Ovary (tissue), 3 donors: ENCODE data around the gene KDM1A.

ENCODE experiments used
- EP300 ChIP-seq: sonication (generic); formaldehyde crosslinking; IDR thresholded peaks from one replicate; pipeline ENCODE4 v1.6.1; 2017; ENCODE audit warnings: antibody characterized with exemption
- POLR2A ChIP-seq: fragments of 450-650 bp; IDR thresholded peaks from one replicate; pipeline ENCODE4 v1.6.1; 2017; ENCODE audit warnings: antibody characterized with exemption, mild to moderate bottlenecking, moderate library complexity
- TF ChIP-seq, protein P1 (sequence below), 3 donors: fragments of 450-650 bp in 2 of 3; fragments of 200-600 bp in 1 of 3; IDR thresholded peaks; one replicate each; pipeline versions ENCODE4 v1.5.1 to v1.8.0; 2016 to 2022; ENCODE audit warnings: antibody characterized with exemption in 3 of 3, mild to moderate bottlenecking in 1 of 3
- donor health status: DM: no; HTN: no; CAD: no.

DNA sequence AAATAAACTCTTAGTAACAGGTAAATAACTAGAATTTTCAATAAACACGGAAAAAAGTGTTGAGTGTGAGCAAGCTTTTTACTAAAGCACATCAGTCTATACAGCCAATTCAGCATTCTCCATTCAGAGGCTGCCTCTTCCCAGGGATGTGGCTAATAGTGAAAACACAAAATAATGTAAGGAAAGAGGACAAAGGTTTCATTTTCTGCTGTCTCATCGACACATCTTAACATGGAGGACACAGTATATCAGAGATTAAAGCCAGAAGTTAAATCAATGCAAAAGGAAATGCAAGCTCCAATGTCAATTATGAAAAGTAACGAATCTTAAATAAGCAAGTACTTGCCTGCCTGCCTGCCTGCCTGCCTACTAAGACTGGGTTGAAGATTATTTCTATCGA is 106.2 kb downstream of the KDM1A start:
- TF ChIP-seq, protein P1, sequence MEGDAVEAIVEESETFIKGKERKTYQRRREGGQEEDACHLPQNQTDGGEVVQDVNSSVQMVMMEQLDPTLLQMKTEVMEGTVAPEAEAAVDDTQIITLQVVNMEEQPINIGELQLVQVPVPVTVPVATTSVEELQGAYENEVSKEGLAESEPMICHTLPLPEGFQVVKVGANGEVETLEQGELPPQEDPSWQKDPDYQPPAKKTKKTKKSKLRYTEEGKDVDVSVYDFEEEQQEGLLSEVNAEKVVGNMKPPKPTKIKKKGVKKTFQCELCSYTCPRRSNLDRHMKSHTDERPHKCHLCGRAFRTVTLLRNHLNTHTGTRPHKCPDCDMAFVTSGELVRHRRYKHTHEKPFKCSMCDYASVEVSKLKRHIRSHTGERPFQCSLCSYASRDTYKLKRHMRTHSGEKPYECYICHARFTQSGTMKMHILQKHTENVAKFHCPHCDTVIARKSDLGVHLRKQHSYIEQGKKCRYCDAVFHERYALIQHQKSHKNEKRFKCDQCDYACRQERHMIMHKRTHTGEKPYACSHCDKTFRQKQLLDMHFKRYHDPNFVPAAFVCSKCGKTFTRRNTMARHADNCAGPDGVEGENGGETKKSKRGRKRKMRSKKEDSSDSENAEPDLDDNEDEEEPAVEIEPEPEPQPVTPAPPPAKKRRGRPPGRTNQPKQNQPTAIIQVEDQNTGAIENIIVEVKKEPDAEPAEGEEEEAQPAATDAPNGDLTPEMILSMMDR (IDR thresholded peaks at IDR 0.05) = no peak
- TF ChIP-seq POLR2A (no peak), EP300 (no peak)
